Vagina (tissue), 2 donors: Measurements from ENCODE around the gene GOLGA6L7.

ENCODE experiments used
- POLR2A ChIP-seq, 2 donors: fragments of 450-650 bp; IDR thresholded peaks; one replicate each; pipeline ENCODE4 v1.6.1; 2017; ENCODE audit warnings: antibody characterized with exemption in 2 of 2, mild to moderate bottlenecking in 2 of 2, moderate library complexity in 2 of 2
- TF ChIP-seq, protein P1 (sequence below), 3 experiments: fragments of 450-650 bp in 2 of 3; fragments of 200-600 bp in 1 of 3; sonication (generic) in 1 of 3; IDR thresholded peaks; one replicate each; pipeline ENCODE4 v1.5.1; 2017 to 2019; ENCODE audit warnings: antibody characterized with exemption in 3 of 3, mild to moderate bottlenecking in 2 of 3, moderate library complexity in 2 of 3

DNA sequence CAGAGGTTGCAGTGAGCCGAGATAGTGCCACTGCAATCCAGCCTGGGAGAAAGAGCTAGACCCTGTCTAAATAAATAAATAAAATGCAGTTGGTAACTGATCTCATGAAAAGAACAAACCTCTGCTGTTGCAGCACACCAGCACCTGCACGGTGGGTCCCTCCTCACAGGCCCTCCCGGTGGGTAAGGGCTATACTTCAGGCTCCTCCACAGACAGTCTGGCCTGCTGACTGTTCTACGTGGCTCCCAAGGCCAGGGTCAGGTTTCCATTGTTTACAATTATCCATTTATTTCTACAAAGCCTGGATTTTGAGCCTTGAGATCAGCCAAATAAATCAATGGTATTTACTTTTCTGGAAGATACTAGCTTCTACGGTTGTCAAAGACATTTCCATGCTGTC is 32.2 kb upstream of the GOLGA6L7 start:
- TF ChIP-seq, protein P1, sequence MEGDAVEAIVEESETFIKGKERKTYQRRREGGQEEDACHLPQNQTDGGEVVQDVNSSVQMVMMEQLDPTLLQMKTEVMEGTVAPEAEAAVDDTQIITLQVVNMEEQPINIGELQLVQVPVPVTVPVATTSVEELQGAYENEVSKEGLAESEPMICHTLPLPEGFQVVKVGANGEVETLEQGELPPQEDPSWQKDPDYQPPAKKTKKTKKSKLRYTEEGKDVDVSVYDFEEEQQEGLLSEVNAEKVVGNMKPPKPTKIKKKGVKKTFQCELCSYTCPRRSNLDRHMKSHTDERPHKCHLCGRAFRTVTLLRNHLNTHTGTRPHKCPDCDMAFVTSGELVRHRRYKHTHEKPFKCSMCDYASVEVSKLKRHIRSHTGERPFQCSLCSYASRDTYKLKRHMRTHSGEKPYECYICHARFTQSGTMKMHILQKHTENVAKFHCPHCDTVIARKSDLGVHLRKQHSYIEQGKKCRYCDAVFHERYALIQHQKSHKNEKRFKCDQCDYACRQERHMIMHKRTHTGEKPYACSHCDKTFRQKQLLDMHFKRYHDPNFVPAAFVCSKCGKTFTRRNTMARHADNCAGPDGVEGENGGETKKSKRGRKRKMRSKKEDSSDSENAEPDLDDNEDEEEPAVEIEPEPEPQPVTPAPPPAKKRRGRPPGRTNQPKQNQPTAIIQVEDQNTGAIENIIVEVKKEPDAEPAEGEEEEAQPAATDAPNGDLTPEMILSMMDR (IDR thresholded peaks at IDR 0.05), result no peak
- no peak for TF ChIP-seq POLR2A (IDR thresholded peaks at IDR 0.05)
